Activated naive CD4-positive, alpha-beta T cell treated with anti-CD3 and anti-CD28 coated beads, Interleukin-2, amount 10 ng/mL, durations not matched to agents 7 days and 5 days (primary cell): Measurements from ENCODE around the gene TRPM3.

Experiments used
- CTCF ChIA-PET: fragments of 350-600 bp; sonication (Branson Sonifier 250); formaldehyde crosslinking; loops from one replicate; lab custom pipeline; 2021; ENCODE audit warnings: antibody characterized with exemption; lab: Charles Lee
- DNase-seq: peaks from one replicate; pipeline ENCODE4 v3.0.0-alpha.2; 2020
- H3K27ac Mint-ChIP-seq: one replicate; pipeline ENCODE4 v1.8.0; 2021; ENCODE audit warnings: mild to moderate bottlenecking, moderate library complexity, mixed read lengths
- H3K27me3 Mint-ChIP-seq: one replicate; pipeline ENCODE4 v1.8.0; 2021; ENCODE audit warnings: mild to moderate bottlenecking, mixed read lengths
- H3K36me3 Mint-ChIP-seq: one replicate; pipeline ENCODE4 v1.8.0; 2021; ENCODE audit warnings: mixed read lengths
- H3K4me1 Mint-ChIP-seq: one replicate; pipeline ENCODE4 v1.8.0; 2021; ENCODE audit warnings: mixed read lengths
- H3K4me3 Mint-ChIP-seq: one replicate; pipeline ENCODE4 v1.8.0; 2021; ENCODE audit warnings: mild to moderate bottlenecking, moderate library complexity, mixed read lengths
- H3K9me3 Mint-ChIP-seq: one replicate; pipeline ENCODE4 v1.8.0; 2021; ENCODE audit warnings: mixed read lengths

TRPM3 gene

GRCh38 chr9:70542311-70542931 lies 579.0 kb downstream of the TRPM3 start:
- CTCF ChIA-PET: no interaction called here
- Mint-ChIP-seq H3K27ac (no peak overlapping the region), H3K36me3 (no peaks in the 10 kb centered on the region), H3K27me3 (peaks cover 3% of the 10 kb centered on the region), H3K4me1 (no peaks in the 10 kb centered on the region), H3K4me3 (no peak overlapping the region), H3K9me3 (no peaks in the 10 kb centered on the region)
- DNase-seq: no peak

GRCh38 chr9:70540016-70540415 lies 581.4 kb downstream of the TRPM3 start:
- H3K27me3 Mint-ChIP-seq: peaks cover 3% of the 10 kb centered on the region
- H3K36me3 Mint-ChIP-seq: no peaks in the 10 kb centered on the region
- H3K9me3 Mint-ChIP-seq: no peaks in the 10 kb centered on the region
- CTCF ChIA-PET: no interaction called here
- H3K4me1 Mint-ChIP-seq: no peaks in the 10 kb centered on the region
- no peak overlapping the region for H3K27ac Mint-ChIP-seq
- no peak overlapping the region for H3K4me3 Mint-ChIP-seq
- no peak for DNase-seq

- Mint-ChIP-seq H3K4me3 (no peak overlapping the region), H3K9me3 (no peaks in the 10 kb centered on the region), H3K27ac (no peak overlapping the region), H3K36me3 (no peaks in the 10 kb centered on the region), H3K4me1 (no peaks in the 10 kb centered on the region), H3K27me3 (peaks cover 3% of the 10 kb centered on the region)
- CTCF ChIA-PET: no interaction called here
- DNase-seq: no peak
Observed at GRCh38 chr9:70539526-70539925, 581.9 kb downstream of the TRPM3 start.

GRCh38 chr9:70539001-70539400 lies 582.4 kb downstream of the TRPM3 start:
- Mint-ChIP-seq H3K27me3 (peaks cover 3% of the 10 kb centered on the region), H3K4me1 (no peaks in the 10 kb centered on the region), H3K9me3 (no peaks in the 10 kb centered on the region), H3K36me3 (no peaks in the 10 kb centered on the region), H3K27ac (no peak overlapping the region), H3K4me3 (no peak overlapping the region)
- no peak for DNase-seq
- CTCF ChIA-PET: no interaction called here

- H3K4me3 Mint-ChIP-seq: no peak overlapping the region
- H3K9me3 Mint-ChIP-seq: no peaks in the 10 kb centered on the region
- peaks cover 11% of the 10 kb centered on the region for H3K4me1 Mint-ChIP-seq
- DNase-seq: no peak
- no peak overlapping the region for H3K27ac Mint-ChIP-seq
- H3K36me3 Mint-ChIP-seq: no peaks in the 10 kb centered on the region
- CTCF ChIA-PET: no interaction called here
- H3K27me3 Mint-ChIP-seq: no peaks in the 10 kb centered on the region
Observed at GRCh38 chr9:70537084-70537483, 584.3 kb downstream of the TRPM3 start.

GRCh38 chr9:70535546-70536323 lies 585.7 kb downstream of the TRPM3 start:
- H3K4me1 Mint-ChIP-seq: peaks cover 11% of the 10 kb centered on the region
- no peaks in the 10 kb centered on the region for H3K27me3 Mint-ChIP-seq
- DNase-seq: no peak
- H3K36me3 Mint-ChIP-seq: no peaks in the 10 kb centered on the region
- no peaks in the 10 kb centered on the region for H3K9me3 Mint-ChIP-seq
- H3K4me3 Mint-ChIP-seq: no peak overlapping the region
- CTCF ChIA-PET: no interaction called here
- H3K27ac Mint-ChIP-seq: no peak overlapping the region

- CTCF ChIA-PET: no interaction called here
- Mint-ChIP-seq H3K36me3 (no peaks in the 10 kb centered on the region), H3K27ac (no peak overlapping the region), H3K27me3 (no peaks in the 10 kb centered on the region), H3K4me1 (peaks cover 11% of the 10 kb centered on the region), H3K4me3 (no peak overlapping the region), H3K9me3 (no peaks in the 10 kb centered on the region)
- DNase-seq: no peak
Observed at GRCh38 chr9:70534471-70534870, 587.0 kb downstream of the TRPM3 start.

- Mint-ChIP-seq H3K27me3 (no peaks in the 10 kb centered on the region), H3K36me3 (no peaks in the 10 kb centered on the region), H3K27ac (no peak overlapping the region), H3K4me1 (peaks cover 11% of the 10 kb centered on the region), H3K4me3 (no peak overlapping the region), H3K9me3 (no peaks in the 10 kb centered on the region)
- CTCF ChIA-PET: no interaction called here
- no peak for DNase-seq
Observed at GRCh38 chr9:70534061-70534460, 587.4 kb downstream of the TRPM3 start.

- no peaks in the 10 kb centered on the region for H3K27me3 Mint-ChIP-seq
- no peak overlapping the region for H3K4me3 Mint-ChIP-seq
- H3K9me3 Mint-ChIP-seq: no peaks in the 10 kb centered on the region
- CTCF ChIA-PET: no interaction called here
- H3K36me3 Mint-ChIP-seq: no peaks in the 10 kb centered on the region
- H3K4me1 Mint-ChIP-seq: peaks cover 11% of the 10 kb centered on the region
- H3K27ac Mint-ChIP-seq: no peak overlapping the region
- DNase-seq: no peak
Observed at GRCh38 chr9:70533492-70533891, 587.9 kb downstream of the TRPM3 start.

- no peak overlapping the region for H3K4me3 Mint-ChIP-seq
- peaks cover 11% of the 10 kb centered on the region for H3K4me1 Mint-ChIP-seq
- no peak for DNase-seq
- H3K27ac Mint-ChIP-seq: no peak overlapping the region
- CTCF ChIA-PET: no interaction called here
- H3K27me3 Mint-ChIP-seq: no peaks in the 10 kb centered on the region
- H3K36me3 Mint-ChIP-seq: no peaks in the 10 kb centered on the region
- no peaks in the 10 kb centered on the region for H3K9me3 Mint-ChIP-seq
Observed at GRCh38 chr9:70532716-70533115, 588.7 kb downstream of the TRPM3 start.

GRCh38 chr9:70531311-70531710 lies 590.1 kb downstream of the TRPM3 start:
- Mint-ChIP-seq H3K4me3 (no peak overlapping the region), H3K27me3 (no peaks in the 10 kb centered on the region), H3K27ac (no peak overlapping the region), H3K4me1 (peaks cover 11% of the 10 kb centered on the region), H3K36me3 (no peaks in the 10 kb centered on the region), H3K9me3 (no peaks in the 10 kb centered on the region)
- CTCF ChIA-PET: no interaction called here
- DNase-seq: no peak

- Mint-ChIP-seq H3K27me3 (no peaks in the 10 kb centered on the region), H3K27ac (no peak overlapping the region), H3K4me3 (no peak overlapping the region), H3K36me3 (no peaks in the 10 kb centered on the region), H3K4me1 (peaks cover 11% of the 10 kb centered on the region), H3K9me3 (no peaks in the 10 kb centered on the region)
- CTCF ChIA-PET: no interaction called here
- DNase-seq: no peak
Observed at GRCh38 chr9:70530716-70531115, 590.7 kb downstream of the TRPM3 start.

GRCh38 chr9:70529833-70530232 lies 591.6 kb downstream of the TRPM3 start:
- Mint-ChIP-seq H3K9me3 (peaks cover 6% of the 10 kb centered on the region), H3K4me1 (peaks cover 11% of the 10 kb centered on the region), H3K4me3 (no peak overlapping the region), H3K36me3 (peaks cover 2% of the 10 kb centered on the region), H3K27me3 (no peaks in the 10 kb centered on the region), H3K27ac (no peak overlapping the region)
- no peak for DNase-seq
- CTCF ChIA-PET: no interaction called here

- H3K27ac Mint-ChIP-seq: no peak overlapping the region
- CTCF ChIA-PET: no interaction called here
- no peak overlapping the region for H3K4me3 Mint-ChIP-seq
- H3K36me3 Mint-ChIP-seq: peaks cover 2% of the 10 kb centered on the region
- no peaks in the 10 kb centered on the region for H3K27me3 Mint-ChIP-seq
- peaks cover 9% of the 10 kb centered on the region for H3K9me3 Mint-ChIP-seq
- peaks cover 11% of the 10 kb centered on the region for H3K4me1 Mint-ChIP-seq
- DNase-seq: no peak
Observed at GRCh38 chr9:70529377-70529776, 592.0 kb downstream of the TRPM3 start.

- H3K27ac Mint-ChIP-seq: no peak overlapping the region
- H3K27me3 Mint-ChIP-seq: no peaks in the 10 kb centered on the region
- H3K4me1 Mint-ChIP-seq: peaks cover 3% of the 10 kb centered on the region
- DNase-seq: no peak
- no peak overlapping the region for H3K4me3 Mint-ChIP-seq
- H3K36me3 Mint-ChIP-seq: peaks cover 2% of the 10 kb centered on the region
- peaks cover 20% of the 10 kb centered on the region for H3K9me3 Mint-ChIP-seq
- CTCF ChIA-PET: no interaction called here
Observed at GRCh38 chr9:70526902-70527301, 594.5 kb downstream of the TRPM3 start.
